Keratinocyte (primary cell): Measurements from ENCODE around the gene ALX4. TPM values are rescaled to one million over a fixed set of nuclear protein-coding genes. Genes with fewer than 3 reads are reported as not detected.
A peak's percentile ranks its signal among the peaks of the same experiment; 100 is the strongest.

ENCODE experiments used
- DNase-seq: peaks from one replicate; pipeline ENCODE4 v3.0.0-alpha.2; 2011; ENCODE audit warnings: low read depth, missing footprints, low spot score
- FAIRE-seq: peaks from 2 replicates; lab custom pipeline; 2011; peaks lifted over from hg19 to GRCh38; lab: Jason Lieb, UNC
- H2AFZ ChIP-seq: 2 replicates; pipeline ENCODE4 v1.6.0; 2012; ENCODE audit warnings: low read length, control low read depth, inconsistent platforms; ENCODE audit not compliant: control insufficient read depth
- H3K27ac ChIP-seq: 2 replicates; pipeline ENCODE4 v1.5.1; 2011; ENCODE audit warnings: low read length; ENCODE audit not compliant: control insufficient read depth, insufficient read depth
- H3K27me3 ChIP-seq: 3 replicates; pipeline ENCODE4 v1.6.0; 2011; ENCODE audit warnings: low read length; ENCODE audit not compliant: control insufficient read depth, insufficient read depth; ENCODE audit errors: extremely low read depth
- H3K36me3 ChIP-seq, 2 experiments: 2 replicates in 1 of 2; 3 replicates in 1 of 2; pipeline ENCODE4 v1.5.1; 2011; ENCODE audit warnings: low read length in 2 of 2, mild to moderate bottlenecking in 1 of 2; ENCODE audit not compliant: control insufficient read depth in 2 of 2, insufficient read depth in 2 of 2; ENCODE audit errors: extremely low read depth in 1 of 2
- H3K4me1 ChIP-seq: 3 replicates; pipeline ENCODE4 v1.5.1; 2011; ENCODE audit warnings: low read length; ENCODE audit not compliant: control insufficient read depth, insufficient read depth; ENCODE audit errors: extremely low read depth
- H3K4me2 ChIP-seq: 3 replicates; pipeline ENCODE4 v1.6.0; 2011; ENCODE audit warnings: low read depth, low read length; ENCODE audit not compliant: control insufficient read depth, insufficient read depth; ENCODE audit errors: extremely low read depth
- H3K4me3 ChIP-seq, 3 experiments: fragments of 200-600 bp in 1 of 3; sonication (generic) in 1 of 3; 2 replicates in 2 of 3; 3 replicates in 1 of 3; pipeline ENCODE4 v1.5.1; 2011 to 2016; ENCODE audit warnings: low read length in 3 of 3, mild to moderate bottlenecking in 3 of 3, control low read depth in 2 of 3, inconsistent platforms in 1 of 3, low read depth in 1 of 3, mixed read lengths in 1 of 3, mixed run types in 1 of 3, moderate library complexity in 1 of 3; ENCODE audit not compliant: control insufficient read depth in 2 of 3, insufficient read depth in 2 of 3; ENCODE audit errors: extremely low read depth in 1 of 3
- H3K79me2 ChIP-seq: 2 replicates; pipeline ENCODE4 v1.6.0; 2012; ENCODE audit warnings: low read length; ENCODE audit not compliant: control insufficient read depth, insufficient read depth
- H3K9ac ChIP-seq: 3 replicates; pipeline ENCODE4 v1.6.0; 2011; ENCODE audit warnings: low read length; ENCODE audit not compliant: control insufficient read depth, insufficient read depth; ENCODE audit errors: extremely low read depth
- H3K9me1 ChIP-seq: 3 replicates; pipeline ENCODE4 v1.6.0; 2011; ENCODE audit warnings: low read length; ENCODE audit not compliant: control insufficient read depth, insufficient read depth; ENCODE audit errors: extremely low read depth
- H3K9me3 ChIP-seq: 2 replicates; pipeline ENCODE4 v1.5.1; 2012; ENCODE audit warnings: low read depth, low read length; ENCODE audit not compliant: control insufficient read depth
- H4K20me1 ChIP-seq: 3 replicates; pipeline ENCODE4 v1.6.0; 2011; ENCODE audit warnings: low read length; ENCODE audit not compliant: control insufficient read depth, insufficient read depth; ENCODE audit errors: extremely low read depth
- CTCF ChIP-seq, 3 experiments: IDR thresholded peaks in 1 of 3; conservative IDR thresholded peaks in 1 of 3; optimal IDR thresholded peaks in 1 of 3; 2 replicates in 2 of 3; 3 replicates in 1 of 3; pipeline versions ENCODE3 to v1.5.1; 2011; ENCODE audit warnings: low read length in 3 of 3, mild to moderate bottlenecking in 3 of 3, moderate library complexity in 2 of 3, control low read depth in 1 of 3, inconsistent platforms in 1 of 3; ENCODE audit not compliant: insufficient read depth in 2 of 3; ENCODE audit errors: extremely low read depth in 1 of 3
- EZH2 ChIP-seq: IDR thresholded peaks from one replicate; pipeline ENCODE4 v1.6.1; 2012; ENCODE audit warnings: inconsistent platforms, mild to moderate bottlenecking, low read length, moderate library complexity
- dilution Hi-C: fragments of 300-500 bp; cut with MboI; formaldehyde crosslinking; loops from one replicate; pipeline ENCODE4 v1.7.0; 2020; ENCODE audit warnings: low sequenced_read_pairs; ENCODE audit not compliant: extremely low pct_ligation_motif_present
- polyA plus RNA-seq, 5 experiments: library from polyadenylated mRNA; depleted of rRNA in 3 of 5; stranded (reverse) in 3 of 5; stranded (forward) in 1 of 5; unstranded in 1 of 5; fragments of >200 nt; gene quantifications; 1 replicate in 1 of 5; 2 replicates in 3 of 5; 3 replicates in 1 of 5; pipeline versions ENCODE4 v1.2.1 to v1.2.3, GENCODE V29; 2011 to 2012; ENCODE audit warnings: missing spikeins in 2 of 5, low read depth in 1 of 5, low replicate concordance in 1 of 5

ALX4 gene
- polyA plus RNA-seq, 1 donor (not counting 4 experiments of a cell fraction or from before 2014, with no cell fraction given) = not detected

GRCh38 chr11:44286268-44286880, 23.6 kb downstream of the ALX4 start:
- H2AFZ ChIP-seq = no peak overlapping the region
- no peaks in the 10 kb centered on the region for H3K9me3 ChIP-seq
- FAIRE-seq (peak; percentile 74), DNase-seq (no peak)
- no peak for TF ChIP-seq EZH2
- TF ChIP-seq CTCF (optimal IDR thresholded peaks at IDR 0.05 in 1 of 3, IDR thresholded peaks at IDR 0.05 in 1 of 3, conservative IDR thresholded peaks at IDR 0.05 in 1 of 3; ENCODE audit: extremely low read depth in 1 of 3, insufficient read depth in 2 of 3, low read length in 3 of 3) = peak; percentile 90 to 98 (median 91)
- dilution Hi-C loops = no loop called here
- H3K9me1 ChIP-seq = no peaks in the 10 kb centered on the region
- H4K20me1 ChIP-seq = no peaks in the 10 kb centered on the region
- peaks cover 2% of the 10 kb centered on the region for H3K27me3 ChIP-seq
- no peak overlapping the region for H3K4me3 ChIP-seq
- no peak overlapping the region for H3K4me2 ChIP-seq
- no peak overlapping the region for H3K9ac ChIP-seq
- peaks cover 12% of the 10 kb centered on the region for H3K4me1 ChIP-seq
- H3K36me3 ChIP-seq = no peaks in the 10 kb centered on the region
- H3K79me2 ChIP-seq = no peaks in the 10 kb centered on the region
- no peak overlapping the region for H3K27ac ChIP-seq

- no peak for TF ChIP-seq CTCF (optimal IDR thresholded peaks at IDR 0.05 in 1 of 3, IDR thresholded peaks at IDR 0.05 in 1 of 3, conservative IDR thresholded peaks at IDR 0.05 in 1 of 3; ENCODE audit: extremely low read depth in 1 of 3, insufficient read depth in 2 of 3, low read length in 3 of 3)
- no peak for TF ChIP-seq EZH2
- dilution Hi-C loops = no loop called here
- Histone ChIP-seq H3K9me1 (no peaks in the 10 kb centered on the region), H3K9ac (no peak overlapping the region), H3K36me3 (no peaks in the 10 kb centered on the region), H3K27ac (no peak overlapping the region), H4K20me1 (no peaks in the 10 kb centered on the region), H3K4me3 (no peak overlapping the region), H3K9me3 (no peaks in the 10 kb centered on the region), H3K27me3 (peaks cover 2% of the 10 kb centered on the region), H3K4me2 (no peak overlapping the region), H2AFZ (no peak overlapping the region), H3K4me1 (peaks cover 12% of the 10 kb centered on the region), H3K79me2 (no peaks in the 10 kb centered on the region)
- DNase-seq (no peak), FAIRE-seq (no peak)
These were observed 24.2 kb downstream of the ALX4 start for GRCh38 chr11:44285756-44286155.
